SU-DHL-6 (cell line): ENCODE data around the gene KIF21B.

Experiments
- H2AFZ ChIP-seq: fragments of 200-600 bp; sonication (generic); 2 replicates; pipeline ENCODE4 v1.6.1; 2014; ENCODE audit warnings: low read depth, mild to moderate bottlenecking, moderate library complexity, mixed read lengths, antibody characterized with exemption, low read length; ENCODE audit not compliant: severe bottlenecking
- H3F3A ChIP-seq: fragments of 200-600 bp; shearing (Covaris generic); 2 replicates; pipeline ENCODE4 v1.6.0; 2016; ENCODE audit warnings: antibody characterized with exemption, mild to moderate bottlenecking; ENCODE audit not compliant: insufficient read depth
- H3K27ac ChIP-seq: fragments of 200-600 bp; sonication (generic); 2 replicates; pipeline ENCODE4 v1.5.1; 2016; ENCODE audit warnings: low read depth, mild to moderate bottlenecking, low read length, moderate library complexity, mixed read lengths
- H3K27me3 ChIP-seq: fragments of 200-600 bp; sonication (generic), shearing (Covaris generic); 2 replicates; pipeline ENCODE4 v1.6.0; 2014; ENCODE audit warnings: mild to moderate bottlenecking, low read length
- H3K36me3 ChIP-seq: fragments of 200-600 bp; sonication (generic); 2 replicates; pipeline ENCODE4 v1.6.1; 2014; ENCODE audit warnings: mild to moderate bottlenecking, low read length, mixed read lengths
- H3K4me2 ChIP-seq: fragments of 300-600, 200-600 bp; shearing (Covaris generic), sonication (generic); 2 replicates; pipeline ENCODE4 v1.6.0; 2014; ENCODE audit warnings: low read length, low read depth, mild to moderate bottlenecking; ENCODE audit not compliant: poor library complexity, severe bottlenecking
- H3K4me3 ChIP-seq: fragments of 200-600 bp; sonication (generic); 2 replicates; pipeline ENCODE4 v1.5.1; 2014; ENCODE audit warnings: antibody characterized with exemption, low read length, mild to moderate bottlenecking, mixed read lengths; ENCODE audit not compliant: insufficient read depth, poor library complexity, severe bottlenecking
- H3K79me2 ChIP-seq: fragments of 200-600 bp; sonication (generic); 2 replicates; pipeline ENCODE4 v1.6.1; 2014; ENCODE audit warnings: mild to moderate bottlenecking, low read length, moderate library complexity; ENCODE audit not compliant: insufficient read depth
- H3K9ac ChIP-seq: fragments of 200-600 bp; sonication (generic); 2 replicates; pipeline ENCODE4 v1.7.0; 2014; ENCODE audit warnings: mild to moderate bottlenecking, low read length
- H3K9me2 ChIP-seq: fragments of 200-600 bp; sonication (generic); replicated peaks from 2 replicates; pipeline ENCODE4 v1.6.1; 2014; ENCODE audit warnings: low read length; ENCODE audit not compliant: insufficient read depth
- H3K9me3 ChIP-seq: fragments of 200-600 bp; sonication (generic); 2 replicates; pipeline ENCODE4 v1.6.1; 2014; ENCODE audit warnings: low read length, mixed read lengths; ENCODE audit not compliant: insufficient read depth
- H4K20me1 ChIP-seq: fragments of 200-600 bp; sonication (generic); 2 replicates; pipeline ENCODE4 v1.6.1; 2014; ENCODE audit warnings: low read depth, mild to moderate bottlenecking, antibody characterized with exemption, low read length, moderate library complexity, mixed read lengths
- EZH2phosphoT487 ChIP-seq: fragments of 200-600 bp; sonication (generic), shearing (Covaris generic); conservative IDR thresholded peaks from 2 replicates; pipeline ENCODE4 v1.6.1; 2018; ENCODE audit warnings: mild to moderate bottlenecking, antibody characterized with exemption, low read length, moderate library complexity, mixed read lengths
- TF ChIP-seq, protein P1 (sequence below): fragments of 200-600 bp; sonication (generic); IDR thresholded peaks from one replicate; pipeline ENCODE4 v1.5.1; 2017; ENCODE audit warnings: antibody characterized with exemption, mild to moderate bottlenecking, low read length, moderate library complexity; ENCODE audit not compliant: insufficient read depth, poor library complexity, severe bottlenecking

KIF21B gene

DNA sequence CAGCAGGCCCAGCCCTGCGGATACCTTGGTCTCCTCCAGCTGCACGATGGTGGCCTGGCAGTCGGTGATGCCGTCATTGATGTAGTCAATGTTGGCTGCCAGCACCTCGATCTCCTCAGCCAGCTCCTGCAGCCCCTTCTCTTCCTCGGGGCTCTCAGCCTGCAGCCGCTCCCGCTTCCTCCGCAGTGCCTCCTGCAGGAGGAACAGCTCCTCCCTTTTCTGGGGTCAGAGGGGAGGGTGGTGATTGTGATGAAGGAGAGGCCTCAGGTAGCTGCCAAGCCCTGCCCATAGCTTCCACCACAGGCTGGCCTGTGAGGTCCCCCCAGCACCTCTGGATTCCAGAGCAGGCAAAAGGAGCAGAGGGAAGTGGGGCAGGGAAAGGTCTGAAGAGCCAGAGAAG, 33.4 kb downstream of the KIF21B start:
- TF ChIP-seq, protein P1, sequence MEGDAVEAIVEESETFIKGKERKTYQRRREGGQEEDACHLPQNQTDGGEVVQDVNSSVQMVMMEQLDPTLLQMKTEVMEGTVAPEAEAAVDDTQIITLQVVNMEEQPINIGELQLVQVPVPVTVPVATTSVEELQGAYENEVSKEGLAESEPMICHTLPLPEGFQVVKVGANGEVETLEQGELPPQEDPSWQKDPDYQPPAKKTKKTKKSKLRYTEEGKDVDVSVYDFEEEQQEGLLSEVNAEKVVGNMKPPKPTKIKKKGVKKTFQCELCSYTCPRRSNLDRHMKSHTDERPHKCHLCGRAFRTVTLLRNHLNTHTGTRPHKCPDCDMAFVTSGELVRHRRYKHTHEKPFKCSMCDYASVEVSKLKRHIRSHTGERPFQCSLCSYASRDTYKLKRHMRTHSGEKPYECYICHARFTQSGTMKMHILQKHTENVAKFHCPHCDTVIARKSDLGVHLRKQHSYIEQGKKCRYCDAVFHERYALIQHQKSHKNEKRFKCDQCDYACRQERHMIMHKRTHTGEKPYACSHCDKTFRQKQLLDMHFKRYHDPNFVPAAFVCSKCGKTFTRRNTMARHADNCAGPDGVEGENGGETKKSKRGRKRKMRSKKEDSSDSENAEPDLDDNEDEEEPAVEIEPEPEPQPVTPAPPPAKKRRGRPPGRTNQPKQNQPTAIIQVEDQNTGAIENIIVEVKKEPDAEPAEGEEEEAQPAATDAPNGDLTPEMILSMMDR = no peak
- no peak for TF ChIP-seq EZH2phosphoT487
- Histone ChIP-seq H3K4me2 (no peak overlapping the region), H3K9me3 (no peaks in the 10 kb centered on the region), H4K20me1 (no peaks in the 10 kb centered on the region), H3K9ac (no peak overlapping the region), H3K79me2 (no peaks in the 10 kb centered on the region), H2AFZ (no peak overlapping the region), H3F3A (no peaks in the 10 kb centered on the region), H3K27ac (no peak overlapping the region), H3K36me3 (no peaks in the 10 kb centered on the region), H3K4me3 (no peak overlapping the region), H3K27me3 (no peaks in the 10 kb centered on the region), H3K9me2 (no peaks in the 10 kb centered on the region)

DNA sequence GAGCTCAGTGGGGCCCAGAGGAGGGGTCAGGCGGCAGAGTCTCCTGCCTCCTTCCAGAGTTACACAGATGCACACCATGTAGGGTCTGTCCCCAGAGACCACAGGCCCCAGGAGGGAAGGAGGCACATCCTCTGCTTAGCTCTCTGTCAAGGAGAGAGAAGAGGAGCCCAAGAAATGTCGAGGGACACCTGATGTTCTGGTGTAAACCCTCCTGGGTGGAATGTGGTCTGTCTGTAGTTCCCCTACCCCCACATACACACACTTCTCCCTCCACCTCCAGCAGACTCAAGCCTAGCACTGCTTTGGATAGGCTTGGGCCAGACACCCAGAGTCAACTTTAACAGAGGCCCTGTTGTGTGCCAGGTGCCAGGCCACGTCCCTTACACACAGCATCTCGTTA, 34.2 kb downstream of the KIF21B start:
- no peaks in the 10 kb centered on the region for H3K79me2 ChIP-seq
- H3K9ac ChIP-seq = no peak overlapping the region
- no peak overlapping the region for H3K4me3 ChIP-seq
- no peak overlapping the region for H3K27ac ChIP-seq
- H2AFZ ChIP-seq = no peak overlapping the region
- no peaks in the 10 kb centered on the region for H3F3A ChIP-seq
- H3K27me3 ChIP-seq = no peaks in the 10 kb centered on the region
- TF ChIP-seq, protein P1 = no peak
- TF ChIP-seq EZH2phosphoT487 = no peak
- no peaks in the 10 kb centered on the region for H3K36me3 ChIP-seq
- H3K4me2 ChIP-seq = no peak overlapping the region
- H4K20me1 ChIP-seq = no peaks in the 10 kb centered on the region
- no peaks in the 10 kb centered on the region for H3K9me2 ChIP-seq
- H3K9me3 ChIP-seq = no peaks in the 10 kb centered on the region

DNA sequence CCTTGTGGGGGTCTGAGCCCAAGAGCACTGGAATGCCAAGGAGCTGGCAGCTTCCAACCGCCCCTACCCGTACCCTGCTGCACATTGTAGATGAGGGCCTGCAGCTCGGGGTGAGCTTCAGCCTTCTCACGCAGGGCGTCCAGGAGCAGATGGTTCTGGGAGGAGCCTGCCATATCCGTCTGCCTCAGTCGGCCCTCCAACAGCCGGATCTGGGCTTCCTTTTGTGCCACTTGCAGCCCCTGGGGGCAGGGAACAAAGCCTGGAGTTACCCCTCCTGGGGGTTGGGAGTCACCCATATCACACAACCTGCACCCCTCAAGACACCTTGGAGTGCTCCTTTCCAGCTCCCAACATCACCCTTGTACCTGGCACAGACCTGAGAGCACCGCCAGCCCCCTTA, 34.8 kb downstream of the KIF21B start:
- no peaks in the 10 kb centered on the region for H3F3A ChIP-seq
- no peaks in the 10 kb centered on the region for H3K9me2 ChIP-seq
- H3K9me3 ChIP-seq = no peaks in the 10 kb centered on the region
- no peak overlapping the region for H3K27ac ChIP-seq
- H3K36me3 ChIP-seq = no peaks in the 10 kb centered on the region
- no peak for TF ChIP-seq EZH2phosphoT487
- TF ChIP-seq, protein P1 = no peak
- no peak overlapping the region for H3K9ac ChIP-seq
- no peaks in the 10 kb centered on the region for H3K27me3 ChIP-seq
- H3K79me2 ChIP-seq = no peaks in the 10 kb centered on the region
- H4K20me1 ChIP-seq = no peaks in the 10 kb centered on the region
- no peak overlapping the region for H3K4me3 ChIP-seq
- no peak overlapping the region for H3K4me2 ChIP-seq
- H2AFZ ChIP-seq = no peak overlapping the region

DNA sequence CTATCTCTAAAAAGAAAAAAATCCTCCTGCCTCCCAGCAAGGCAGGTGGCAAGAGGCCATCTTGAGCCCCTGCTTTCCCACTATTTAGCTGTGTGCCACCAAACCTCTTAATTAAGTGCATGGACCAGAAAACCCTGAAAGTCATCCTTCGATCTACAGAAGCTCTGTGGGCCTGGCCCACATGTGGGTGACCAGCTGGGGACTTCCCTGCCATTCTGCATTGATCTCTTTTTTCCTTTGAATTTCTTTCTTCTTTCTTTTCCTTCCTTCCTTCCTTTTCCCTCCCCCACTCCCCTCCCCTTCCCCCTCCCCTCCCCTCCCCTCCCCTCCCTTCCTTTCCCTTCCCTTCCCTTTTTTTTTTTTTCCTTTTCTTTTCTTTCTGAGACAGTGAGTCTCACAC, 38.0 kb downstream of the KIF21B start:
- Histone ChIP-seq H3K4me3 (no peak overlapping the region), H4K20me1 (no peaks in the 10 kb centered on the region), H3K4me2 (no peak overlapping the region), H3K9me3 (no peaks in the 10 kb centered on the region), H3K9ac (no peak overlapping the region), H2AFZ (no peak overlapping the region), H3K9me2 (no peaks in the 10 kb centered on the region), H3K27me3 (no peaks in the 10 kb centered on the region), H3K36me3 (no peaks in the 10 kb centered on the region), H3K79me2 (no peaks in the 10 kb centered on the region), H3K27ac (no peak overlapping the region), H3F3A (no peaks in the 10 kb centered on the region)
- TF ChIP-seq, protein P1 = no peak
- TF ChIP-seq EZH2phosphoT487 = no peak
